GM19455 (cell line): ENCODE results near the gene CMIP.

Source experiments
- ATAC-seq: cut with Tn5 transposase; IDR thresholded peaks from one replicate; pipeline ENCODE4 v1.9.1; 2021; ENCODE audit not compliant: unreplicated experiment

Gene CMIP

DNA sequence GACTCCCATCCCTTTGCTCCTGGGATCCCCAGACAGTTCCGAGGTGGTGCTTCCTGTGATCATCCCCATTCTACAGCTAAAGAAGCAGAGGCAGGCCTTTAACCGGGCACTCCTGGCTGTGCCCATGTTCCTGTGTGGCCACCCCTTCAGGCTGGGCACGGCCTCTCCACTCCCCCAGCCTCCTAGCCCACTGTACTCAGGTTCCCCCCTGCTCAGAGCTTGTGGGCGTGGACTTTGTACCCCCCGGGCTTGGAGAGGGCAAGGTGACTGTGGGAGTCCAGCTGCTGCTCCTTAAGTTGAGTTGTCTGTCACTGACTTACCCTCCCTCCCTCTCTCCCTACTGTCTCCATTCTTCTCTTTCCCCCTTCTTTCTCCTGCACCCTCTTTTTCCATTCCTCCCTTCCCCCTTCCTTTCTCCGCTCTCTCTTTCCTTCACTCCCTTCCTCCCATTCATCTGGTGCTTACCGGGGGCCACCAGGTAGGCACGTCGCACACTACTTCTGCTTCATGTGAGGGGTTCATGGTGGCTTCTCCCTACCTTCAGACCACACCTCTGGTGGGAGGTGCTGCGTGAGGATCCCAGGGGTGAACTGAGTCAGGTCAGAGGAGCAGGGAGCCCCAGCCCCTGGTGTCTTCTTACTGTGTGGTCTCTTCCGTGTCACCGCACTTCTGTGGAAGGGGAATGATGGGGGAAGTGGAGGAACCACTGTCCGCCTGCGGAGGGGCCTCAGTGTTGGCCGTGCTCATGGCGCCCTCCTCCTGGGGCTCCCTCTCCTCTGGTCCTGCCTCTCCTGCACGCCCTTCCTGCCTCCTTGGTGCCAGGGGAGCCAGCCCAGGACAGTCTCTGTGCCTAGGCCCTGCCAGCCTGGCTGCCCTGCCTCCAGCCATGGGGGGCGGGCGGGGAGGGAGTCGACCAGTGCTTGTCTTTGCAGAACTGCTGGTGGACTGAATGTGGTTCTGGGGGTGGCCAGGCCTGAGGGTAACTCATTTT lies 29.7 kb downstream of the CMIP start:
- ATAC-seq, result no peak

DNA sequence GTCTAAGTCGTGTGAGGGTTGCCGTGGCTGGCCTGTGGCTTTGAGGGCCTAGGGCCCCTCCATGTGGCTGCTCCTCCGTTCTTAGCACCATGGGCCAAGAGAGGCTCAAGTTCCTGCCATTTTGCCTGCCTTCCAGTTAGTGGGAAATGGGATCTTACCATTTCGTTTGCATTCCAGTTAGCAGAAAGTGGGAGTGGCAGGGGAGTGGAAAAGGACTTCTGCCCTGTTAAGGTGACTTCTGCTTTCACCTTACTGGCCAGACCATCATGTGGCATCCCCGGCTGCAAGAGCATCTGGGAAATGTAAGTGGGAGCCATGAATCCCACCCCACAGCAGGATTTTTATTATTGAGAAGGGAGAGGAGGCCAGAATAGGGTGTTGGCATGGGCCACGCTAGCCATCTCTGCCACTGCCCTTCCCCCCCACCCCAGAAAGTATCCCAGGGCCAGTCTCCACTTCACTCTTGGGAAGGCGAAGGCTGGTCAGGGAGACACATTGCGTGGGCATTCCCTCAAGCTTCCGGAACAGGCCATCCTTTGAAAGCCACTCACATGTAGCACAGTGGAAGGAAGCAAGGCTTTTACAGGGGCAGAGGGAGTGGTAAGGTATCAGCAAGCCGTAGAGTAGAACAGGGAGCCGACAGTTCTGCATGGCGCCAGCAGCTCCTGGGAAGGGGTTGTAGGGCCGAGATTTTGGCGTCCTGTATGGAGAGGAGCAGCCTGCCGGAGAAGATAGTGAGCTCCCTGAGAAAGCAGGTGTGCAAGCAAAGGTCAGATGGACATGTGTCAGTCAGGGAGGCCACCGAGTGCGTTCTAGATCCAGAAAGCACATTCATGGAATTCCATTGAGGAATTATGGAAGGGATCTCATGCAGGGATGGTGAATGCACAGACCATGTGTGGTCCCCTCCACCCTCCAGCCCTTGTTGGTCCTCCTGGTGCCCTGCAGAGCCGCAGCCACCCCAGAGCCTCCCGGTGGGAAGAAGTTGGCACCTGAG lies 33.4 kb downstream of the CMIP start:
- no peak for ATAC-seq

DNA sequence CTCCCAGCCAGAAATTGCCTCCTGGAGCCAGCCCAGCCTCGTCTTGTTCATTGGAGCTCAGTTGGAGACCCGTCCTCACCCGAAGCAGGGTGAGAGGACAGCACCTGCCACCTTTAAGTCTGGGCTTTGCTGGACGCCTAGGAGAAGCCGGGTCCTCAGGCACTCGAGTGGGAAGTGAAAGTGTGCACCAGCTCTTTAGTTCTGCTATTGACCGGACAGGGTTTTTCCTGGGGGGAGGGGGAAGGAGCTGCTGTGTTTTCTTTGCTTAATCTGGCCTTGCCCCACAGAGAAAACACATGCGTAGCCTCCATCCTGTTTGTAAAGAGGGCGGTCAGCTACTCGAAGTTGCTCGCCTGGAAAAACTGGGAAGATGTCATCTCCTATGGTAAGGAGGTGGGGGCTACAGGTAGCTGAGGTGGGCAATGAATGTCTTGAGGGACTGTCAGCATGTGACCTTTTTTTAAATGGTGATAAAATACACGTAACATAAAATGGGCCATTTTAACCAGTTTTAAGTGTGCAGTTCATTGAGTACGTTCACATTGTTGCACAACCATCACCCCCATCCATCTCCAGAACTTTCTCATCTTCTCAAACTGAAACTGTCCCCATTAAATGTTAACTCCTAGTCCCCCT lies 34.4 kb downstream of the CMIP start:
- ATAC-seq, result no peak

DNA sequence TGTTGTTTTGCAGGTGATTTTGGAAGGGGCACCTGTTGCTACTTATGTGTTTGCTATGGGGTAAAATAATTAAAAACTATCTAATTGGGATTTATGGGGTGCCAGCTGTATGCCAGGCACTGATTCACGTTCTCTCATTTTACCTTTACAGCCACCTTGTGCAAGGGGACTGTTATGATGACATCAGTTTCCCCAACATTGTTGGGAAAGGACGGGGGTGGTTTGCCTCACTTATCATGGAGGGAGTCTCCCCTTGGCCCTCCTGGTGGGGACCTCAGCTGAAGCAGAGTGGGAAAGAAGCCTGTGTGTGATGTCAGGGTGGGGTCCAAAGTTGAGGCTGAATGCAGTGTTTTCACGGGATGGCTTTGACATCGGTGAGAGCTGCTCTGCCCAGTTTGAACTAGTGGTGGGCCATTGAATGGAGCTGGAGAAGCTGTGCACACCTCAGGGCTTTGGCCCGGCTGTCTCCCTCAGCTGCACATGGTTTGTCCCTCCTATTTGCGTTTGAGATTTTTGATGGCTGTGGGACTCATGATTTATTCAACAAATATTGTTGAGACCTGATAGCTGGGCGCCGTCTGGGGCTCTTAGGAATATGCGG lies 36.1 kb downstream of the CMIP start:
- ATAC-seq, result peak; percentile 11

DNA sequence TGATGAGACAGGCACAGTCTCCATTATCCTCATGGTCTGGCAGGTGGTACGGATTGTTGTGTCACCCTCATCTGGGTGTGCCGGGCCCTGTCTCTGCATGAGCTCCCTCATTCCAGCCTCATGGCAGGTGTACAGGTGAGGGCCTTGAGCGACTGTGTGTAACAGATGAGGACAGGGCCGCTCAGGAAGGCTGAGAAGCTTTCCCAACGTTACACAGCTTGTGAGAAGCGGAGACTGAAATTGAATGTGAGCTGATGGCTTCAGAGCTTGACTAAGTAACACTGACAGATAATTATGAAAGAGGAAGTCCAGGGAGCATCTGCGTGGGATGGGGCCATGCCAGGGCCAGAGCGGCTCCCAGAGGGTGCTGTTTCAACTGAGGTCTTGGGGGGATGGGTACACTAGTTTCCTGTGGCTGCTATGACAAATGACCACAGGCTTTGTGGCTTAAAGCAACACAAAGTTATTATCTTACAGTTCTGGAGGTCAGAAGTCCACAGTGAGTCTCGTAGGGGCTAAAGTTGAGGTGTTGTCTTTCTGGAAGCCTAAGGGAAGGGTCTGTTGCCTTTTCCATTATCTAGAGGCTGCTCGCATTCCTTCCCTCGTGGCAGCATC lies 36.7 kb downstream of the CMIP start:
- ATAC-seq, result peak; percentile 85

DNA sequence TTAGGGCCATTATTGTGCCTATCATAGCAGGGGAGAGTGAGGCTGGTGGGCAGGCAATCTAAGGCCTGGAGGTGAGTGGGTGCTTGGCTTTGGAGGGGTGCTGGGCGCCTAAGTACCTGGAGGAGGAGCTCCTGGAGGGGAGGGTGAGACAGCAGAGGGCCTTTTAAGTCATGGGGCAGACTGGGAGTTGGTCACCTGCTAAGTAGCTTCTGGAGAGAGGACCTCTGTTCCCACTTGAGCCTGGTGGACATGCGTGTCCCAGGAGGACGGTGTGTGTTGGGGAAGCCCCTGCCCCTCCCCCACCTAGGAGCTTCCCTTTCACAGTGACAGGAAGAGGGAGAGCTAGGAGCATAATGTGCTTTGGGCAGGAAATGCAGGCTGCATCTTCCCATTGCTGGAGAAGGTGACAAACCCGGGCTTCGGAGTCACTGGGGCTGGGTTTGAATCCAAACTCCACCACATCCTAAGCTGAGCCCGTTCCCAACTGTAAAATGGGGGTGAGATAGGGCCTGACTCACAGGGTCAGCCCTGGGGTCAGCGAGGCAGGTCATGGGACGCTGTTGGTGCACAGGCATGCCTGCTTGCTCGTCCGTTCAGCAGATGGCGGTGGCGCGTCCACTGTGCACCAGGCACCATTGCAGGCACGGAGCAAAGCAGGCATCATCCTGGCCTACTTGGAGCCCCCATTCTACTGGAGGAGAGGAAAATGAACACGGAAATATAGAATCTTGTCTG lies 37.9 kb downstream of the CMIP start:
- no peak for ATAC-seq

DNA sequence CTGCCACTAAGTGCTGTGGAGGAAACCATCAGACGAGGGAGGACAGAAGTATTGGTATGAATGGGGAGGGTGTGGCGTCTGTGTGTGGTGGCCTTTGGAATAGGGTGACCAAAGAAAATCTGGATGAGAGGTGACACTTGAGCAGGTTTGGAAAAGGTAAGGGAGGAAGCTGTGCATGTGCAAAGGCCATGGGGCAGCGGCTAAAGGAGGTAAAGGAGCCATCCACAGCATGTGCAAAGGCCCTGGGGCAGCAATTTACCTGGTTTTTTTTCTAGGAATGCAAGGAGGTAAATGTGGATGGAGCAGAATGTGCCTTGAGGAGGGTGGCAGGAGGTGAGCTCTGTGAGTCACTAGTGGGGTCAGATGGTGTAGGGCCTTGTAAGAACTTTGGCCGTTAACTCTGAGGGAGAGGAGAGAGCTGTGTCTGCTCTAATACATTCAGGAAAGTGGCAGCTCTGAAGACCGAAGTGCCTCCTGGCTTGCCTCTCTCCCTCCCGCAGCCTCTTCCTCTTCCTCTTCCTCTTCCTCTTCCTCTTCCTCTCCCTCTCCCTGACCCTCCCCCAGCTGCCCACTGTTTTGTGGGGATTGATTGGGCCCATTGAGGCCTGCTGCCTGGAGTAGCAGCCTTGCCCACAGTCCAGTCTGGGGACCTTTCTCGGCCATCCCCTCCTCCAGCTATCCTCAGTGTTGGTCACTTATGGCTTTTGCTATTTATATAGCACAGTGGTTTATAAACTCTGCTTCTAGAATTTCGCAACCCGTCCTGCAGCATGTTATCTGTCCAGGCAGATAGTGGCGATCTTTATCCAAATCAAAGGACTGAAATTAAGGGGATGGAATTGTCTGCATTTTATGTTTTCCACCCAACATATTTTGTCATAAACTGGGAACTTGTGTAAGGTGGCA lies 38.7 kb downstream of the CMIP start:
- no peak for ATAC-seq

DNA sequence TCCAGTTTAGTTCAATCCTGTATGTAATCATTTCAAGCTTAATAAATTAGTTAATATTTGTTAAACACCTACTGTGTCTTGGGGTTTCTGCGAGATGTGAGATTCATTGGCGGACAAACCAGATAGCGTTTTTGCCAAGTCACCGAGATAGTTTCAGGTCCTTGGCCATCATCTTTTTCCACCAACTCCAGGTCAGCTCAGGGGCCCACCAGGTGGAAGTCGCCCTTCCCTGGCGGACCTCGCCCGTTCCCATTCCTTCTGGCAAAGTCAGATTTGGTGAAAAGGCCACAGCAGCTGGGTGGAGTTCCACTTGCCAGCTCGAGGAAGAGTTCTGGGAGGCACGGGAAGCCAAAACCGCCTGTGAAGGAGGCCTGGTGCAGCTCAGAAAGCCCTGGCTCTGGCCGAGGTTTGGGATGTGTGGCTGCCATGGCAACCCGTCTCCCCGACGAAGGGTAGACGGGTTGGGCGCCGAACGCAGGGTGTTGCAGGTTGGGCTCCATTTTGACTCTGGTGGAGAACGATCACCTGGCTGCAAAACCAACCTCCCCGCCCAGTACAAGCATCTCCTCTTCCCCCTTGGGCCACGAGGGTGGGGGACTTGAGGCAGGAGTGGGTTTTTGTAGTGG lies 39.5 kb downstream of the CMIP start:
- no peak for ATAC-seq

DNA sequence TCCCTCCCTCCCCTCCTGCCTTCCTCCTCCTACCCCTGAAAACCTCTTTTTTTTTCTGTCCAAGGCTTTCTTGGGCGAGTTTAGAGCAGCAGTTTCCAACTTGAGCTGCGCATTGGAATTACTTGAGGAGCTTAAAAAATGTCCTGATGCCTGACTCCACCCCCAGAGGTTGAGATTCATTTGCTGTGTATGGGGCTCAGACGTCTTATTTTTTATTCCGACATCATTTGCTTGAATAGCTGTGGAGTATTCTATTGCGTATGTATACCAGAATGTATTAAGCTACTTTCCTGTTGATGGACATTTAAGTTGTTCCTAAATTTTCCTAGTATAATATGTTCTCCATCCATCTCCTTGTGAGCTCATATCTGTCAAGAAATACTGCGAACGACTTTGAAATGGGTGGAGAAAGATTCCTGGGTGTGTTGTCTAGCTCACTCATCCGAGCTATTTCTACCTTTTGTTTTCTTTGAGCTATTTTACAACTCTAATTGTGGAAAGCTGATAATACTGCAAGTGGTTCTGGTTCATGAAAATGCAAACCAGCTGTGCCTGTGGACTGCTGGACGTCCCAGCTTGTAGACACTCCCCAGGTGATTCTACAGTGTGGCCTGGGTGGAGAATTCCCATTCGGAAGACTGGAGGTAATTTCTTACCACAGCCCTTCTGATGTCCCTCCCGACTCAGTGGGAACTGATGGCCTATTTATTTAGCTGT lies 40.5 kb downstream of the CMIP start:
- no peak for ATAC-seq

DNA sequence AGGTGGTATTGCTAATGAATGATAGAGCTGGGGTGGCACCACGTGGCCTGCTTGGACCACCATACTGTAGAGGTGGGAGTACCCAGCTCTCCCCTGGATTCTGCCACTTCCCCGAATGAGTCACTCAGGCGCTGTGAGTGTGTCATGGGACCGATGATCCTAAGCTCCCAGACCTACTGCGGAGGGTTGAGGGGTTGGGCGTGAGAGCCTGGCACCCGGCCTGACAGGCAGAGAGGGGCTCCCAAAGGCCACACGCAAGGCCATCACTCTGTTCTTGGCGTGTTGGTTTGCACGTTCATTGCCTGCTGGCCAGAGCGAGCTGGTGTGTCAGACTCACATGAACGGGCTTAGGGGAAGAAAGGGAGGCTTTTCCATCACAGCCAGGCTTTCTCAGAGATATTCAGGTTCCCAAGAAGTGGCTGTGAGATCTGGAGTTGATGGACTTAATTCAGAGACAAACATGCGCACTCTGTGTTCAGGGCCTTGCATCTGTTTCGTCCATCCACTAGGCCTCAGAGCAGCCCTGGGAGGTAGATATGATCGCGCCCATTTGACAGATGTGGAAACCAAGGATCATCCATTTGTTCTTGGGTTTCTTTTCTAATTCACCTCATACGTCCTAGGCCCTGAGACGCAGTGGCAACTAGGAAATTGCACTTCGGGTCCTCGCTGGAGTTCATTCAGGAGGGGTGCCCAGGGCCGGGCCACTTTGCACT lies 41.4 kb downstream of the CMIP start:
- ATAC-seq, result no peak

DNA sequence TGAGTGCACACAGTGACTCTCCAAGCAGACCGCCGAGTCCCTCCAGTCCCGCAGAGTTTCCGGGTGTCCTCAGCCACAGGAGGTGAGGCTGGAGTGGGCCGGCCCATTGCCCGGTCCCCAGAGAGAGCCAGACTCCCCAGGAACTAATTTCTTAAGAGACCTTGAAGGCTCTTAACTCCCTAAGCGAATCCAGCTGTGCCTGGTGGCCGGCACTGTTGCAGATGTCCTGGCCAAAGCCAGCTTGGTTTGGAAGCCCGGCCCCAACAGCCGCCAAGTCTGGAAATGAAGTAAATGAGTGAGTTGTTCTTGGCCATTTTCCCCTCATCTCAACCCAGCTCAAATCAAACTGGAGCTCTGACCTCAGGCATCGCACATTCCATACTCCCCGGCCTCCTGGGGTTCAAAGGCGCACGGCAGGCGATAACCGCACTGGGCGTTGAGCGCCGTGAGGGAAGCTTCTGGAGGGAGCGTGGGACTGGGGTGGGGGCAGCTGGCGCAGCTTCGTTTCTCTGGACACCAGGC lies 42.0 kb downstream of the CMIP start:
- ATAC-seq, result no peak

DNA sequence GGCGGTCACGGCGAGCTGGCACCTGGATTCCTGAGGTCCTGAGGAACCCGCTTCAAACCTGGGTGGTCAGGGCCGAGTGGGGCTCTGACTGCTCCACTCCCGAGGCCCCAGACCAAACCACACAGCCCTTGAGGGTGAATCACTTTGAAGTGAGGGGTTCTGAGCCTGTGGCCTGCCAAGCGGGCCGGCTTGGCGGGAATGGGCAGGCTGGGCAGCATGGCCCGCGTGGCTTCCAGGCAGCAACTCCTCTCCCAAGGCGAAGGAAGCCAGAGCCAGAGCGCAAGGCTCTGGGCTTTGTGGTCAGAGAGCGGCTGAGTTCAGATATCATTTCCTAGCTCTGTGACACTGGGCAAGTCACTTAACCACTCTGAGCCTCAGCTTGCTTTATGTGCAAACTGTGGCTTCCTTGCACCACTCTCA lies 42.7 kb downstream of the CMIP start:
- ATAC-seq, result no peak

DNA sequence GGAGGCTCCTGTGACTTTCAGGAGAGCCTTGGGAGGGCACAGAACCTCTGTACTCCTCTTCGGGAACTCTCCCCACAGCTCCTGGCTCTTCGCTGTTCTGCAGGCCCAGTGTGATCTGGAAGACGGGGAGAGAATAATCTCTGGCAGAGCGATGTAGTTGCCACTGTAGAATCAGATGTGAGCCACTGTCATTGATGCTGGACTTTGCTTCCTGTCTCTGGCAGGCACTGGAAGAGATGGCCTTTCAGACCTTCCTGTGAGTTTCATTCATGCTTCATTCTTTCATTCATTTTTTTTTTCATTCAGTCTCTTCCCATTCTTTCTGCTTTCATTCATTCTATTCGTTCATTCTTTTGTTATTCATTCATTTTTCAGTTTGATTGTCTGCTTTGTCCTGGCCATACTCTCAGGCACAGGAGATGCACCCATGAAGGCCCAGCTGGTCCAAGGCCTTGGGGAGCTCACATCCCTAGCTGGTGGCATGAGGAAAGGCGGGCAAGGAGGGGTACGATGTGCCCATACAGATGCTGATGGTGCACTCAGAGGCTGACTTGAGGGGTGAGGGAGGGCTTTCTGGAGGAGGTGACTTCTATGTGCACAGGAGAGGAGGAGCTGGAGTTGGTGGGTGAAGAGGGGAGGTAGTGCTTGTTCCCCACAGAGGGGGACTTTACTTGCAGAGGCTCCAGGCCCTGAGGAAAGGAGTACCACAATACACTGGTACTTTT lies 44.2 kb downstream of the CMIP start:
- ATAC-seq, result no peak

DNA sequence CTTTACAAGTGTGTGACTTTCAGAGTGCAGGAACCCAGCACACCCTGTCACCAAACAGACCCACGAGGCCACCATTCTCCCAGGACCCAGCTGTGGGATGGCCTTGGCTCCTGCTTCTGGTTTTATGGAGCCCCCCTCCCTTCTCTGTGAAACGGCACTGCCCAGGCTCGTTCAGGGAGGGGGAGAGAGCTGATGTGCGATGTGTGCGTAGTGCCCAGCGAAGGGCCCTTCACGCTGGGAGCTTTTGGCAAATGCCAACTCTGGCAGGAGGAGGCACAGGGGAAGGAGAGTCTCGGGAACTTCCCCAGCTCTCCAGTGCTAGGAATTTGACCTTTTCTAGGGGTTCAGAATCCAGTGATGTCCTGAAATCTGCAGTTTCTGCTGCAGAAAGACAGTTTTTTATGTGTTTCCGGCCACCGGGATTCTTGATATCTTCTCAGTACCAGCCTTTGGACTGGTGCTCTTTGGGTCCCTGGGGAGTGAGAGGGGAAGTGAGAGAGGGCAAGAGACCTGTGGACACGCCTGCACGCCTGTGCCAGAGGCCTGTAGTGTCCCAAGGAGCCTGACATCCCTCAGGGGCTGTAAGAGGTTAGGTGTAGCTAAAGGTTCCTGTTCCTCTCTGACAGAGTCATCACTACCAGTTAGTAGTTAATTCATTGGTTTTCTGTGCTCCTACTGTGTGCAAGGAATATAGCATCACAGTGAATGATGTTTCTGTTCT lies 45.1 kb downstream of the CMIP start:
- no peak for ATAC-seq

DNA sequence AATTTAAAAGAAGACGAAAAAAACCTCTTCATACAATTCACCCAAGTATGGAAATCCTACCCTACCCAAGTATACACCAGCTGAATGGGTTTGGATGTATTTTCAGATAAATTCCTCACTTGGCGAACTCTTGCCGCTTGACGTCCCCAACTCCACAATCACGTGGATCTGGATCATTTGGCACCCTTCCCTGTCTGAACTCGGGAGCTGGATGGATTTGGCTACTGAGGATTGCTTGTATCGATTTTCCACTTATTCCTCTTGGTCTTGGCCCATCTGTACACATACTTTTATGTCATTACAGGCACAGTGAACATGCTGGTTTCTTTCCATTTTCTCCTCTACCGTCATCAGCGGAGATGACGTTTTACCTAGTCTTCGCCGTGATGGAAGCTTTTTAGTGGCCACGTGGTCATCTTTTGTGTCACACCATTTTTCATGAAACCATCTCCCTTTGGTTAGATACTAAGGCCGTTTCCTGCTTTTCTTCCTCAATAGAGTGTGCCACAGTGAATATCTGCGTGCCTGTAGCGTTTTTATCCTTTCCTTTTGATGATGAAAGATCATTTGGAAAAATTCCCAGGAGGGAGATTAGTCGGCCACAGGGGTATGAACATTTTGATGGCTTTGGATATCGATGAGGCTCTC lies 47.1 kb downstream of the CMIP start:
- no peak for ATAC-seq
